Smooth muscle cell (in vitro differentiated cells): Measurements from ENCODE around the gene LMO7. TPM values are rescaled to one million over a fixed set of nuclear protein-coding genes. Genes with fewer than 3 reads are reported as not detected.

Source experiments
- DNase-seq: peaks from one replicate; lab custom pipeline; 2025; ENCODE audit not compliant: unreplicated experiment; lab: John Stamatoyannopoulos, UW
- H2AFZ ChIP-seq: fragments of 200-600 bp; sonication (generic); 2 replicates; pipeline ENCODE4 v1.6.0; 2016; ENCODE audit warnings: antibody characterized with exemption, low read depth, mild to moderate bottlenecking
- H3F3A ChIP-seq: fragments of 200-600 bp; sonication (generic); 2 replicates; pipeline ENCODE4 v1.6.0; 2017; ENCODE audit warnings: antibody characterized with exemption, low read depth
- H3K27ac ChIP-seq: fragments of 200-600 bp; sonication (generic); 2 replicates; pipeline ENCODE4 v1.5.1; 2016; ENCODE audit warnings: low read depth, mild to moderate bottlenecking
- H3K27me3 ChIP-seq: fragments of 200-600 bp; sonication (generic); 2 replicates; pipeline ENCODE4 v1.6.1; 2016; ENCODE audit warnings: low read depth, mild to moderate bottlenecking
- H3K36me3 ChIP-seq: fragments of 200-600 bp; sonication (generic); 2 replicates; pipeline ENCODE4 v1.5.1; 2016; ENCODE audit warnings: low read depth
- H3K4me1 ChIP-seq: fragments of 200-600 bp; sonication (generic); 2 replicates; pipeline ENCODE4 v1.5.1; 2016; ENCODE audit warnings: low read depth
- H3K4me2 ChIP-seq: fragments of 200-600 bp; sonication (generic); 2 replicates; pipeline ENCODE4 v1.6.0; 2016; ENCODE audit warnings: mild to moderate bottlenecking
- H3K4me3 ChIP-seq: fragments of 200-600 bp; sonication (generic); 2 replicates; pipeline ENCODE4 v1.5.1; 2016; ENCODE audit warnings: mild to moderate bottlenecking
- H3K79me2 ChIP-seq: fragments of 200-600 bp; sonication (generic); 2 replicates; pipeline ENCODE4 v1.6.0; 2016; ENCODE audit warnings: low read depth, mild to moderate bottlenecking
- H3K9ac ChIP-seq: fragments of 200-600 bp; sonication (generic); 2 replicates; pipeline ENCODE4 v1.6.0; 2016; ENCODE audit warnings: low read depth
- H3K9me3 ChIP-seq: fragments of 200-600 bp; sonication (generic); replicated peaks from 2 replicates; pipeline ENCODE4 v1.5.1; 2016; ENCODE audit warnings: low read depth
- H4K20me1 ChIP-seq: fragments of 200-600 bp; sonication (generic); 2 replicates; pipeline ENCODE4 v1.6.0; 2016; ENCODE audit warnings: low read depth
- WGBS: methylation state at CpG from one replicate; pipeline ENCODE4 v1.1.7; 2016; ENCODE audit warnings: low lambda C conversion rate; 5-methylcytosine and 5-hydroxymethylcytosine counted together
- polyA plus RNA-seq: library from polyadenylated mRNA; unstranded; fragments of >200 nt; fragmentation: Nextera tagmentation; extraction: Ambion mirVana; gene quantifications from 2 replicates; pipeline ENCODE4 v1.2.1, GENCODE V29; 2016
- total RNA-seq: library from RNA; depleted of rRNA; stranded (reverse); fragments of >200 nt; gene quantifications from 2 replicates; pipeline ENCODE4 v1.2.3, GENCODE V29; 2014
- TF ChIP-seq, protein P1 (sequence below): fragments of 200-600 bp; sonication (generic); IDR thresholded peaks from 2 replicates; pipeline ENCODE4 v1.5.1; 2017; ENCODE audit warnings: borderline replicate concordance, mild to moderate bottlenecking, antibody characterized with exemption; ENCODE audit not compliant: insufficient read depth, poor library complexity, severe bottlenecking

The LMO7 gene
- total and polyA plus RNA-seq, 2 experiments from 2014 or later: 157 to 213 TPM

DNA sequence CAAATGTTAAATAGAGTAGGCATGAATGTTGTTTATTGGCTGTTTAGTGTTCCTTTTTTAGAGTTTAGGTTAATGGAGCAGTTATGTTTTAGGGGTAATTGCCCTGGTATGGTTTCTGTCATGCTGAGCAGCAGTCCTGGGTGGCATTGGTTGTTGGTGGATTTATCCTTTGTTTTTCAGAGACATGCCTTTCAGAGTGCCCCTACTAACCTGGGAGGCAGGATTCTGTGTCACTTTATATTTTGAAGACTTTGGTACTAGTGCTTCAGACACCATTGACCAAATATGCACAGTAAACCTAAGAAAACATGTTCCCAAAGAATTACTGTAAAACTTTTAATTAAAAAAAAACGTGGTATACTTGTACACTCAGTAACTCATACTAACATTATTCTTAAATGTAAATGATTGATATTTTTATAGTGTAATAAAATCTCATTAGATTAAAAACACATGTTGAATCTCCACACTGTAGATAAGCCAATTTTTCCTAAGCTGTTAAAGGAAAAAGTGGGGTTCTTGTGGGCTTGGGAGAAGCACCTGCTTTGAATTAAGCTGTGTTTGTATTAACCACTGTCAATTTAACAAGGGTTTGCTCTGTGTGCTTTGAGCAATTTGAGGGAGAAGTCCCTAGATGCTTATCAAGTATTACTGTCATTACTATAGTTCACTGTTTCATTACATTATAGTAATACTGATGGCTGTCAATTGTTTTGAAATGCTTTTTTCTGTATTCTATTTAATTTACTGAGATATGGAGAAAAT lies 133.2 kb downstream of the LMO7 start:
- Histone ChIP-seq H3K9ac (peak overlapping the region; percentile 2), H3K4me1 (peaks cover 24% of the 10 kb centered on the region), H3F3A (peaks cover 21% of the 10 kb centered on the region), H4K20me1 (peaks cover 96% of the 10 kb centered on the region), H3K27ac (peak overlapping the region; percentile 83), H3K4me2 (peak overlapping the region; percentile 28), H2AFZ (no peak overlapping the region), H3K9me3 (no peaks in the 10 kb centered on the region), H3K4me3 (no peak overlapping the region), H3K79me2 (peaks cover 83% of the 10 kb centered on the region), H3K36me3 (no peaks in the 10 kb centered on the region), H3K27me3 (no peaks in the 10 kb centered on the region)
- TF ChIP-seq, protein P1, sequence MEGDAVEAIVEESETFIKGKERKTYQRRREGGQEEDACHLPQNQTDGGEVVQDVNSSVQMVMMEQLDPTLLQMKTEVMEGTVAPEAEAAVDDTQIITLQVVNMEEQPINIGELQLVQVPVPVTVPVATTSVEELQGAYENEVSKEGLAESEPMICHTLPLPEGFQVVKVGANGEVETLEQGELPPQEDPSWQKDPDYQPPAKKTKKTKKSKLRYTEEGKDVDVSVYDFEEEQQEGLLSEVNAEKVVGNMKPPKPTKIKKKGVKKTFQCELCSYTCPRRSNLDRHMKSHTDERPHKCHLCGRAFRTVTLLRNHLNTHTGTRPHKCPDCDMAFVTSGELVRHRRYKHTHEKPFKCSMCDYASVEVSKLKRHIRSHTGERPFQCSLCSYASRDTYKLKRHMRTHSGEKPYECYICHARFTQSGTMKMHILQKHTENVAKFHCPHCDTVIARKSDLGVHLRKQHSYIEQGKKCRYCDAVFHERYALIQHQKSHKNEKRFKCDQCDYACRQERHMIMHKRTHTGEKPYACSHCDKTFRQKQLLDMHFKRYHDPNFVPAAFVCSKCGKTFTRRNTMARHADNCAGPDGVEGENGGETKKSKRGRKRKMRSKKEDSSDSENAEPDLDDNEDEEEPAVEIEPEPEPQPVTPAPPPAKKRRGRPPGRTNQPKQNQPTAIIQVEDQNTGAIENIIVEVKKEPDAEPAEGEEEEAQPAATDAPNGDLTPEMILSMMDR: no peak
- WGBS: 44% methylated on average over 1 of the region's 1 CpG
- DNase-seq: no peak

DNA sequence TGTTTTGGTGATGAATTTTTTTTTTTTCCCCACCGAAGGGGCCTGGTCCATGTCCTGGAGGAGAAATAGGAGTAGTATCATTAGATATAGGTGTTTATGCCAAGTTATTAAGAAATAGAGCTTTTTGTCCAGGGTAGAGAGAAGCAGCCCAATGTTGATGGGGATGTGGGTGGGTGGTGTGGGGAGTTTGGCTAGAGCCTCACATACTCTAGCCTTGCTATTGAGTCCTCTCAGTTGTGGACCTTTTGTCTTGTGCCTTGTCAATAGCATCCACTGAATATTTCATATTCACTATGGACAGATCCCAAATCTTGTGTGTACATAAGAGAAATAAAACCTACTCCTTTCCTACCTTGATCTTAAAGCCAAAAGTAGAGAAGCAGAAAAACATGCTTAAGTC lies 134.0 kb downstream of the LMO7 start:
- TF ChIP-seq, protein P1: no peak
- Histone ChIP-seq H3K4me1 (peaks cover 24% of the 10 kb centered on the region), H2AFZ (no peak overlapping the region), H3K79me2 (peaks cover 82% of the 10 kb centered on the region), H3K4me2 (peak overlapping the region; percentile 67), H3K36me3 (no peaks in the 10 kb centered on the region), H3K27me3 (no peaks in the 10 kb centered on the region), H3K9ac (peak overlapping the region; percentile 2), H3K4me3 (no peak overlapping the region), H4K20me1 (peaks cover 96% of the 10 kb centered on the region), H3K9me3 (no peaks in the 10 kb centered on the region), H3K27ac (peak overlapping the region; percentile 83), H3F3A (peaks cover 15% of the 10 kb centered on the region)
- no peak for DNase-seq
- WGBS: 100% methylated on average over 1 of the region's 1 CpG

DNA sequence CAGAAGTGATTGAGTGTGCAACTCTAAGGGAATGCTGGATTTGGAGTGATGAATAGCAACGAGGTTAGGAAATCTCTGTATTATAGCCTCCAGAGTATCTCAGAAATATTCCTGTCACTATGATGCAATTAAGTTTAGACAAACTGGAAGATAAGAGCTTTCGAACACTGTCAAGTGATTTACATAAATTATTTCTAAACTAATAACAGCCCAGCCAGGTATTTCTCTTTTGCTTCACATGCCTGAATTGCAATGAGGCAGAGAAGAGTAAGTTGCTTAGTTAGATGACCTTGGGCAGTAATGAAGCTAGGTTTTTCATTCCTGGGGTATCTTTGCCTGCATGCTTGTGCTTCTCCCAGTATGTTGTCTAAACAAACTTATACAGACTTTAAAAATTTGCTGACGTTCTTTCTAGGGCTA lies 134.5 kb downstream of the LMO7 start:
- Histone ChIP-seq H3K4me3 (no peak overlapping the region), H3K27me3 (no peaks in the 10 kb centered on the region), H3K4me1 (peaks cover 24% of the 10 kb centered on the region), H4K20me1 (peaks cover 93% of the 10 kb centered on the region), H3K36me3 (no peaks in the 10 kb centered on the region), H3F3A (peaks cover 15% of the 10 kb centered on the region), H3K9ac (peak overlapping the region; percentile 2), H3K79me2 (peaks cover 78% of the 10 kb centered on the region), H3K27ac (peak overlapping the region; percentile 83), H2AFZ (no peak overlapping the region), H3K4me2 (peak overlapping the region; percentile 67), H3K9me3 (no peaks in the 10 kb centered on the region)
- TF ChIP-seq, protein P1: no peak
- no peak for DNase-seq
- 16% methylated on average over 3 of the region's 3 CpGs for WGBS

DNA sequence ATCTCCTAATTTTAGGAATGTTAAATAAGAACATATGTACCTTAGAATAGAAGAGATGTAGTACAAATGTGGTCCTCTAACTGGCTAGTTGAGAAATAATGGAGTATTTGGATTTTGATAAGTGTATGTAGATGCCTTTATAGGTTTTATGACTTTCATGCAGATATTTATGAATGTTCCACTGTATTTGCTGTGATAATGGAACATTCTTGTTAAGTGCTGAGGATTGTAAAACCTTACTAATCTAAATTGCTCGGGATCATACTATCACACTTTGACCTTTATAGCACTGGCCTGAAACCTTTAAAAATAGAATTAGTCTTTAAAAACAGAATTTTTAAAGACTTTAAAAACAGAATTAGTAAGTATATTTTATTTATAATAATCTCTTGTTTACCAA lies 135.1 kb downstream of the LMO7 start:
- WGBS: 27% methylated on average over 1 of the region's 1 CpG
- Histone ChIP-seq H3K4me2 (peak overlapping the region; percentile 67), H3K9me3 (no peaks in the 10 kb centered on the region), H4K20me1 (peaks cover 88% of the 10 kb centered on the region), H3K27ac (peak overlapping the region; percentile 83), H3K4me3 (no peak overlapping the region), H3K36me3 (no peaks in the 10 kb centered on the region), H3F3A (peaks cover 15% of the 10 kb centered on the region), H2AFZ (no peak overlapping the region), H3K4me1 (peaks cover 24% of the 10 kb centered on the region), H3K27me3 (no peaks in the 10 kb centered on the region), H3K79me2 (peaks cover 74% of the 10 kb centered on the region), H3K9ac (no peak overlapping the region)
- no peak for DNase-seq
- TF ChIP-seq, protein P1: no peak
